Suprapubic skin (tissue), 3 donors: ENCODE results near the gene SUN2.

Experiments
- CTCF ChIP-seq, 2 donors: fragments of 200-600 bp in 1 of 2; fragments of 450-650 bp in 1 of 2; sonication (generic) in 1 of 2; IDR thresholded peaks; one replicate each; pipeline ENCODE4 v1.5.1; 2016 to 2019; ENCODE audit warnings: antibody characterized with exemption in 2 of 2, mild to moderate bottlenecking in 1 of 2, moderate library complexity in 1 of 2
- EP300 ChIP-seq: sonication (generic); formaldehyde crosslinking; IDR thresholded peaks from one replicate; pipeline ENCODE4 v1.6.1; 2017; ENCODE audit warnings: antibody characterized with exemption
- POLR2A ChIP-seq, 2 donors: fragments of 450-650 bp; IDR thresholded peaks; one replicate each; pipeline ENCODE4 v1.6.1; 2017; ENCODE audit warnings: antibody characterized with exemption in 2 of 2, mild to moderate bottlenecking in 2 of 2, moderate library complexity in 2 of 2

DNA sequence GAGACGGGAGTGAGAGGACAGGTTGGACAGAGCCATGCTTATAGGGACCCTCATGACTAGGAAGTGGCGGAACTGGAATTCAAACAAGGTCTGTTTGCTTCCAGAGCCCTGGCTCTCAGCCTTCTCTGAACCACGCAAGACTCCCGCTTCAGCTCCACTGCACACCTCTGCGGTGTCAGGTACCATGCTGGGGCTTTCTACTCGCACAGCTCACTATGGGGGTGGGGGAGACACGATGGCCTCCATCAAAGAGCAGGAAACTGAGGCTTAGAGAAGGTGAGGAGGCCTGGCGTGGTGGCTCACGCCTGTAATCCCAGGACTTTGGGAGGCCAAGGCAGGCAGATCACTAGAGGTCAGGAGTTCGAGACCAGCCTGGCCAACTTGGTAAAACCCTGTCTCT lies 14.2 kb downstream of the SUN2 start:
- TF ChIP-seq CTCF (IDR thresholded peaks at IDR 0.05) (no peak), EP300 (no peak), POLR2A (IDR thresholded peaks at IDR 0.05) (no peak)
